CD4-positive, alpha-beta T cell treated with Interferon alpha-2 for 1 hour (primary cell): ENCODE data around the gene KMT2D.

Experiments used
- DNase-seq, 2 donors: peaks; one replicate each; pipeline ENCODE4 v3.0.0-alpha.2; 2020 to 2022

KMT2D gene, protein sequence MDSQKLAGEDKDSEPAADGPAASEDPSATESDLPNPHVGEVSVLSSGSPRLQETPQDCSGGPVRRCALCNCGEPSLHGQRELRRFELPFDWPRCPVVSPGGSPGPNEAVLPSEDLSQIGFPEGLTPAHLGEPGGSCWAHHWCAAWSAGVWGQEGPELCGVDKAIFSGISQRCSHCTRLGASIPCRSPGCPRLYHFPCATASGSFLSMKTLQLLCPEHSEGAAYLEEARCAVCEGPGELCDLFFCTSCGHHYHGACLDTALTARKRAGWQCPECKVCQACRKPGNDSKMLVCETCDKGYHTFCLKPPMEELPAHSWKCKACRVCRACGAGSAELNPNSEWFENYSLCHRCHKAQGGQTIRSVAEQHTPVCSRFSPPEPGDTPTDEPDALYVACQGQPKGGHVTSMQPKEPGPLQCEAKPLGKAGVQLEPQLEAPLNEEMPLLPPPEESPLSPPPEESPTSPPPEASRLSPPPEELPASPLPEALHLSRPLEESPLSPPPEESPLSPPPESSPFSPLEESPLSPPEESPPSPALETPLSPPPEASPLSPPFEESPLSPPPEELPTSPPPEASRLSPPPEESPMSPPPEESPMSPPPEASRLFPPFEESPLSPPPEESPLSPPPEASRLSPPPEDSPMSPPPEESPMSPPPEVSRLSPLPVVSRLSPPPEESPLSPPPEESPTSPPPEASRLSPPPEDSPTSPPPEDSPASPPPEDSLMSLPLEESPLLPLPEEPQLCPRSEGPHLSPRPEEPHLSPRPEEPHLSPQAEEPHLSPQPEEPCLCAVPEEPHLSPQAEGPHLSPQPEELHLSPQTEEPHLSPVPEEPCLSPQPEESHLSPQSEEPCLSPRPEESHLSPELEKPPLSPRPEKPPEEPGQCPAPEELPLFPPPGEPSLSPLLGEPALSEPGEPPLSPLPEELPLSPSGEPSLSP (N-terminal part only)

DNA sequence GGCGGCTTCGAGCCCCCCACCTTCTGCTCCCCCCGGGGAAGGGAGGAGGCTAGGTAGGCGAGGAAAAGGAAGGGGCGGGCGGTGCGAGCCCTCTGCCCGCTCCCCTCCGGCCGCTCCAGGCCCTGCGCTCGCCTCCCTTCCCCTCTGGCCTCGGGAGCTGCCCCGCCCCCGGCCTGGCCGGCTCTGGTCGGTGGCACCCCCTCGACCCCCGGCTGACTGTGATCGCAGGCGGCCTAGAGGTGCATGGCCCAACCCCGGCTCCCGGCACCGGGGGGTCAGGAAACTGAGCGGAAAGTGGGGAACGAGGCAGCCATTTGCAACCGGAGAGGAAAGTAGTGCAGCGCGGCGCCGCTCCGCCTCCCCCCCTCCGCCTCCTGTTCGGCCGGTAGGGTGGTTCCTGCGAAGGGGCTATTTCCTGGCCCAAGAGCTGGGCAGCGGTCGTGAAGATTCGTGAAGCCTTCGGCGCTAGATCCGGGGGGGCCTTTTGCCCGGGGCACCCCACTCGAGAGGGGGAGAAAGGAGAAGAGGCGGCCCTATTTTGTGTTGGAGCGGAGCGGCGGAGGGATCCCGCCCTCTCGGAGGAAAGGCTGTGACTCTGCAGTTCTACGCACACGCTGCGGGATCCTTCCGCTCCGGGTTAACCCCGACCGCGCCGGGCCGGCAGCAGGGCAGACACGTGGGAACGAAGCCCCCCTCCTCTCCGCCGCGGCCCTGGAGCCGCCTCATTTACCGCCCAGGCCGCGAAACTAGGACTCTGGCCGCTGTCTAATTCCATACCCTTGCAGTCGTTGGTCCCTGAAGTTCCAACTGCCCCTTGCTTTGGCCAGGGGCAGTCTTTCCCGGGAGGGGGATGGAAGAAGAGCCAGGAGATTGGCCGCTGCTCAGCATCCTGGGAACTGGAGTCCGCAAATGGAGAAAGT is at the start of gene KMT2D:
KMT2D (minus strand) TSS at position 558 of the 920 bp plus-strand sequence. CDS start 5,470 bp downstream, outside the sequence.
- peak; percentile 88 to 91 for DNase-seq

DNA sequence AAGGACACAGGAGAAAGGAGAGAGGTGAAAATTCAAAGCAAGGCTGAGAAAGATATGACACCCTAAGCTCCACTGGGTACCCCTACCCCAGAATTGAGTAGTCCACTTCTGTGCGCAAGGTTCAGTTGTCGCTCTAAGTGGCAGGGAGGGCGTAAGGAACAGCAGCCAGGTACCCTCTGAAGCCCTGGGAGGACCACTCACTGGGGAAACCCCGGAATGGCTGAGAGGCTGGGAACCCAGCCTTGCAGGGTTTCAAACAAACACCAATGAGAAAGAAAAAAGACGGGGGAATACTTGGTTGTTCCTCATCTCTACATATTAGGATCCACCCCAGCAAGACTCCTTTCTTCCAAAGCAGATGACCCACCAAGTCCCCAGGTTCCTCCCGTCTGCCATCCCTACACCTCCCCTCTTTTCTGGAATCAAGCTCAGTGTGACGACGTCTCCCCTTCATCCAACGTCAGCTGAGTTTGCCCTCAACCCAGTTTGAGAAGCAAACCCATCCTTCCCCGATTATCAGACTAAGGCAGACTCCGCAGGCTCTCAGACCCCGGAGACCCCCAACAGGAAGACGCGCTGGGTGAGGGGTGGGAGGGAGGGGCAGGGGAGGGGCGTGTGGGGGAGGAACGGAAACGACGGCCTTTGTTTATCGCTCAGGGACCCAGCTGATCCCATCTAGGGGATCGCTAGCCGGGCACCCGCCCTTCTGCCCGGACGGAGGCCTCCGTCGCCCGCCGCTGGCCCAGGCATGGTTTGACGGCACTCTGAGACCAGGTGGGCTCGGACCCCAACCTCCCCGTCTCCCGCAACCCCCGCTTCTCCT is 49.3 kb upstream of the KMT2D start:
- peak in 1 of 2 donors; percentile 35 for DNase-seq

DNA sequence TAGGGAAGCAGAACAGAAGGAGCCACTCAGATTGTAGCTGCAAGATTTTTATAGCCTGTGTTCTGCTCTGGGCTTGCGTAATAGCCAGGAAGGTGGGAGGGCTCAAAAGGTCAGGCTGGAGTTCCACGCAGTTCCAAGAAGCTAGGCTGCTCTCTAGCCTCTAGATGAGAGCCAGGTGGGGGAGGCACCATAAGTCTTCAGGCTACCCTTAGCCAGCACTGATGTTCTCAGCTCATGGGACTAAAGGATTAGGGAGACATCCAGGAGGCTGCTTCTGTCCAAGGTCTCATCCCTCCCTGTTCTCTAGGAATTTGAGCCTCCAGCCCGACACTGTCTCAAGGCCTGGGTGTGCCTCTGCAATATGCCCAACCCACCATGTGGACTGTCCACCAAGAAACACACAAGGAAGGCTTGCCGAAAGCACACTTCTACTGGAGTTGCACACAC is 48.4 kb upstream of the KMT2D start:
- peak in 1 of 2 donors; percentile 21 for DNase-seq

DNA sequence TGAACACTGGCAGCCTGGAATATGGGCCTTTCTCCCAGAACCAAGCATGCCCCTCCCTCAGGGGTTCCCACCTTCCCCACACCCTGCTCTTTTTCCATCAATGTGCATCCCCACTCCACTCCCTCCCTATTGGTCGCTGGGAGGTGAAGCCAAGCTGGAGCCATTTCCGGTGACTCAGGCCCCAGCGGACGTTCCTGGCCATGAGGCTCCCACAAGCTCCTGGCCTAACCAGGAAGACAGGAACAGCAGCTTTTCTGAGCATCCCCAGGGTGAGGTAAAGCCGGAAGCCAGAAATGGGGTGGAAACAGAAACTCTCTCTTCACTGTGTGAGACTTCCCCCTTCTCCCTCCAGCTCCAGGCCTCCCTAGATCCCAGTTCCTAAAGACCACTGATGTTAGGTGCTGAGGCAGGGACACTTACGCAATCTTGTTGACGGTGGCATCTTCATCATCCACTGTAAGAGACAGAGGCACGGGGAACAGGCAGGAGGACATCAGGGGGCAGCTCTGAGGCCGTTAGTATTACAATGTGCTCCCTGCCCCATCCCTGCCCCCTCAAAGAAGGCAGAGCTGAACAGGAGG is 45.0 kb upstream of the KMT2D start:
- no peak for DNase-seq

DNA sequence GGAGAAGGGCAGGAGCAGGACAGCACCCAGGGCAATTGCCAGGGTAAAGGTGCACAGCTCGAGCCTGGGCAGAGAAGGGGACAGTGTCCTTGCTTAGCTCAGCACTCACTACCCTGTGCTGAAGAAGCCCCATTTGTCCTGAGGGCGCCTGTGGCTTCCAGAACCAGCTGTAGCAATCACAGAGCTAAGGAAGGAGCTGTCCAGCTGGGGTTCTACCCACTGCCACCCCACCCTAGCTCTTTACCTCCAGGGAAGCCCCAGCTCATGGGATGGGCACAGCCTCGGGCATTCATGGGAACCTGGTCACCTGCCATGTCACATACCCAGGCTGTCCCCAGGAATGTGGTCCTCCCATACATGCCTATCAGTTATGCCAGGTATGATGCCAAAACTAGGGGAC is 44.2 kb upstream of the KMT2D start:
- no peak for DNase-seq

DNA sequence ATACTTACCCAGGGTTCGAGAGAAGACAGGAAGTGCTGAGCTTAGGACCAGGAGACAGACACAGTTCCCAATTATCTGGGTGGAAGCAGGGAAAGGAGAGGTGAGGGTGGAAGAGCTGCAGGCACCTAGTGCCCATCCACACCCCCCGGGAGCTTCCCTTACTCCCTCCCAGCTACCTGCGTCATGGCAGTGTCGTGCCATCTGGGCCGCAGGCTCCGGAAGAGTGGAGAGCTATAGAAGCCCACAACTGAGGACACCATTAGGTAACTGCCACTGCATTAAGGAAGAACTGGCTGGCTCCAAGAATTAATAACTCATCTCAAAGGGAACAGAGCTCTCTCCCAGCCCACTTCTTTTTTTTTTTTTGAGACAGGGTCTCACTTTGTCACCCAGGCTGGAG is 39.8 kb upstream of the KMT2D start:
- no peak for DNase-seq

DNA sequence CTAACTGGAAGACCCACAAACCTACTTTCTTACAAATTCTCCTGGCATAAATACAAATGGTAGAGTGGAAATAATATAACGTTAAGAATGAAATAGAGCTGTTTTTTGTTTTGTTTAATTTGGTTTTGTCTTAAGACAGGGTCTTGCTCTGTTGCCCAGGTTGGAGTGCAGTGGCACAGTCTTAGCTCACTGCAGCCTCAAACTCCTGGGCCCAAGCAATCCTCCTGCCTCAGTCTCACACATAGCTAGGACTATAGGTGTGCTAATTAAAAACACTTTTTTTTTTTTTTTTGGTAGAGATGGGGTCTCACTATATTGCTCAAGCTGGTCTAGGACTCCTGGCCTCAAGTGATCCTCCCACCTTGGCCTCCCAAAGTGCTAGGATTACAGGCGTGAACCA is 38.1 kb upstream of the KMT2D start:
- no peak for DNase-seq

DNA sequence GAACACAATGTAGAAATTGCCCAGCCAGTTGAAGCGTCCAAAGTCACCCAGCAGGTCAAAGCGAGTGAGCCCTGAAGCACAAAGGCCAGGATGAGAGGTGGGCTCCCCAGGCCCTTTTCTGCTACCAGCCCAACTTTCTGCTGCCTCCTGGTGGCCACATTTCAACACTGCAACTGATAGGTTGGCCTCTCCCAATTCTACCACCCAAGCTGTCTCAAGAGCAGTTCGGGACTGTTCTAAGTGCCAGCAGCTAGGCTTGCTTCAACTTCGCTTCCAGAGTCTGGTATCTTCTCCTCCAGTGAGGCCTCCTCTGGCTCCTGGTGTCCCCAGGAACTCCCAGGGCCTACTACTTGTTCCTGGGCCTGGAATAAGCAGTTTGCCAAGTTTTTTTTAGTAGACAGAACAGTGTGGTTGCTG is 37.4 kb upstream of the KMT2D start:
- DNase-seq: peak; percentile 56 to 75

DNA sequence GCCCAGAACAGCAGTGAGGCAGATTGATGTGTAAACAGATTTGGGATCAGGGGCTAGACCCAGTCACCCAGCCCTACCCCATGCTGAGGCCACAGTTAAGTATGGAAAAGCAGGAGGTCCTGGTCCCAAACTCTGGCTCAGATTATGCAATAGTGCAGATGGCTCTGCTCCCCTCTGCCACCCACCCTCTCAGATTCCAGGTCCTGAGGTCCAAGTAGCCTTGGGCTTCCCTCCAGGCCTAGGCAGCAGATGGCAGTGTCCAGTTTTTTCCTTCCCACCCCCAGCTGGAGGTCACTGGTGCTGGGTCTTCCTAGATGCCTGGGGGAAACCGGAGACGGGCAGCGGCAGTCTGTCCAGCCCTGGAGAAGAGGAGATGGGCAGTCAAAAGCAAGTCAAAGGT is 36.8 kb upstream of the KMT2D start:
- DNase-seq: no peak

DNA sequence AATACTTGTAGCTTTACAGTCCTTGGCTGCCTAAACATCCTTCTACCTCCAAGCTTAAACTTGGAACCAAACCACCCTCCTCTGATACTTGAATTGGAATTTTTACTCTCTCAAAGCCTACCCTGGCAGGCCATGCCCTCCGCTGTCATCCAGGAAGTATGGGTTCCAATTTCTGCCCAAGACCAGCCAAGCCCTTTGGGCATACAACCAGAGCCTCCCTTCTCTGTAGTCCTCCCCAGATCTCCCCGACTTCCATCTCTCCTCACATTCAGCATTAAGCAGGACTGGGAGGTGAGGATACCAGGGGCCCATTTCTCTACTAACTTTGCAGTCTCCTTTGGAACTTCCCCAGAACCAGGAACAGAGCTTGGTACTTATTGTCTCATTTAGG is 34.4 kb upstream of the KMT2D start:
- DNase-seq: no peak

DNA sequence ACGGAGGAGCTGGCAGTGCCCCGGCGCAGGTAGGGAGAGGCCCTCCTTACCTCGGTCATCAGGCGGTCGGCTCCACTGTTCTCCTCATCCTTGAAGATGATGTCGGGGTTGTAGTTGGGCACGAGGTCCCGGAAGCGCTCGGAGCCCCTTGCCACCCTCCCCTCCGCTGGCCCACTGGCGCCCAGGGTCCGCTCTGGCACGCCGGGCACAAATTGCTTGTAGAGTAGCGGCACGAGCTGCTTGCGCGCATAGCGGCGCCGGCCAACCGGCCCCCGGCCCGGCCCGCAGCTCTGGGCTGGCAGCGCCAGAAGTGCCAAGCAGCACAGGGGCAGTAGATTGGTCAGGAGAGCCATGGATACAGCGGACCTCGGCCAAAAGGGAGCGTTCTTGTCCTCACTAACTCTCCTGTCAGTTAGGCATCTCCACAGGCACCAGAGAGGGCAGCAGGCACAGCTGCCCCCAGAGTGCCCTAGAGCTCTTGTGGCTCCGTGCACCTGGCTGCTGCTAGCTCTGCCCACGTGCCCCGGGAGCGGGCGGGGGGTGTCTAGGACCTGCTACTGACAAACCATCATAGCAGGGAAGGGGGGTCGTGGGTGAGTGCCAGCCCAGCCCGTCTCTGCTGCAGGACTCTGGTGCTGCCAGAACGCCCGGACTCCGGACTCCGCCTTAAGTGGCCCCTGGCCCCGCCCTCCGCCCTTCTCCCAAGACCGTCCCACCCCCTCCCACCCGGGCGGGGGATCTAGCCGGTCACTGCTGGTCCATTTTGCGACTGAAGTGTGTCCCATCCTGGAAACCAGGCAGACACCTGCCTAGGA is 33.8 kb upstream of the KMT2D start, which contains the start of gene DHH:
DHH (minus strand) TSS at position 642 of the 815 bp plus-strand sequence; CDS start at position 353, 289 bp downstream.
- no peak for DNase-seq

DNA sequence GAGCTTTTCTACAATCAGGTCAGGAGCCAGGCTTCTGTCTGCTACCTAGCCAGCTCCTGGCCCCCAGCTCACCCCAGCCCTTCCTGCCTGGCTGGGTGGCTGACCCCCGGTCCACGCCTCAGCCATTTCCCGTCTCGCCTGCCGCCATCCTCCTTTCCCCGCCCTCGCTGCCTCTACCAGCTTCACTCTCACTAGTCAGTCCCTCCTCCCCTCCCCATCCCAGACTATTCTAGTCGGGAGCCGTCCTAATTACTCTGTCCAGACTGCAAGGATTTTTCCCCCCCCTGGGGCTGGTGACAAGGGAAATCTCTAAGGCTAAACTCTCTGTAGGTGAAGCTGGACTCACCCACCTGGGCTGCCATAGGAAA is 33.2 kb upstream of the KMT2D start:
- DNase-seq: no peak

DNA sequence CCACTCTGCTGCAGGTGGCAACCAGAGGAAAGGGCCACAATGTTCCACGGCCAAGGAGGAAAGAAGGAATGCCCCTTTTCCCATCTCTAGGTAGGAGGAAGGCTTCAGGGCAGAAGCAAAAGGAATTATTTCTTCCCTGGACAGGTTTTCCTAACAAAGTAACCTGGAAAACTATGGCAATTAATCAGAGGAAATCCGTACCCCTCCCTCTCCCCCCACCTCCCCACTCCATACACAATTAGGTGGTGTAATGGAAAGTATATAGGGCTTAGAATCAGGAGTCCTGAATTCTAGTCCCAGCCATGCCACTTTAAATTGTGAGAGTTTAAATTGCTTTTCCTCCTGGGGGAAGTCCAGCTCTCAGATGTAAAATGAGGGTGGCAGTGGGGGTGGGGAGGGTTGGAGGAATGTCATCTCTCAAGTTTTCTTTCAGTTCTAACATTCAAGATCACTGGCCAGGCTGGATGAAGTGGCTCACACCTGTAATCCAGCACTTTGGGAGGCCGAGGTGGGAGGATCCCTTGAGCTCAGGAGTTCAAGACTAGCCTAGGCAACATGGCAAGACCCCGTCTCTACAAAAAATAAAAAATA is 32.3 kb upstream of the KMT2D start:
- DNase-seq: no peak

DNA sequence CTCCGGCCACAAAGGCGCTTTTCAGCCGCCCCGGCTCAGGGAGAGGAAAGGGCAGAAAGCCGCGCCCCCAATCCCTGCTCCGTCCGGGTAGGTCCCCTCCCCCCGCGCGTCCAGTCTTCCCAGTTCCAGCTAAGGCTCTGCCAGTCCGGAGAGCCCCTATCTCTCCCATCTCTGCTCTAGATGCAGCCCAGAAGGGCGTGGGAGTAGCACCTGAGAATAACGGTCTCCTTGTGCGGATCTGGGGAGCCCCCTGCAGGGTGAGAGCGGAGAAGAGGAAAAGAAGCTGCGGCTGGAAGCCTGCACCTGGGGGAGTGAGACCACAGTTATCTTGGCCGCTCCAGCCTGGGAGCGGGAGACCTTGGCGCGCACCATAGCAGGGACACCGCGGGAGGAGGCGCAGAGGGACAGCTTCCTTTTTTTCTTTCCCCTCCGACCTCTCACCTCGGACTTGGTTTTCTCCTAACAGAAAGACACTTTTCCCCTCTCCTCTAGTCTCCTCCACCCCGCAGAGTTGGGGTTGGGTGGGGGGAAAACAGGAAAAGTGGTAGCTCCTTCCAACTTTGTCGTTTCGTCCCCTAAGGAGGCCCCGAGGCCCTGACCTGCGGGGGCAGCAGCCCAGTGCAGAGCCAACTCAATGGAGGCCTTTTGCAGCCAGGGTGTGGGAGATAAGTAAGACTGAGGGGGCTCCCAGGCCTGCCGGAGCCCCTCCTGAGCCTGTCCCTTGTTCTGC is 31.7 kb upstream of the KMT2D start:
- peak; percentile 54 to 64 for DNase-seq

DNA sequence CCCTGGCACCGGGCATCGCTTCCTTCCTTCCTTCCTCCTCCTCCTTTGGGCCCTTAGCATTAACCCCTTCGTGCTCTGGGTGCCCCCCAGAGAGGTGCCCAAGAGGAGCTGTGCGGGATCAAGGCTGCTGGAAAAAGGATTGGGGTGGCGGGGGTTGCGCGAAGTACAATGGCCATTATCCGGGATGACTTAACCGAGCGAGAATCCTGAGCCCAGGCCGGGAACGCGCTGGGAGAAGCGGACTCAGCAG is 31.2 kb upstream of the KMT2D start:
- no peak for DNase-seq

DNA sequence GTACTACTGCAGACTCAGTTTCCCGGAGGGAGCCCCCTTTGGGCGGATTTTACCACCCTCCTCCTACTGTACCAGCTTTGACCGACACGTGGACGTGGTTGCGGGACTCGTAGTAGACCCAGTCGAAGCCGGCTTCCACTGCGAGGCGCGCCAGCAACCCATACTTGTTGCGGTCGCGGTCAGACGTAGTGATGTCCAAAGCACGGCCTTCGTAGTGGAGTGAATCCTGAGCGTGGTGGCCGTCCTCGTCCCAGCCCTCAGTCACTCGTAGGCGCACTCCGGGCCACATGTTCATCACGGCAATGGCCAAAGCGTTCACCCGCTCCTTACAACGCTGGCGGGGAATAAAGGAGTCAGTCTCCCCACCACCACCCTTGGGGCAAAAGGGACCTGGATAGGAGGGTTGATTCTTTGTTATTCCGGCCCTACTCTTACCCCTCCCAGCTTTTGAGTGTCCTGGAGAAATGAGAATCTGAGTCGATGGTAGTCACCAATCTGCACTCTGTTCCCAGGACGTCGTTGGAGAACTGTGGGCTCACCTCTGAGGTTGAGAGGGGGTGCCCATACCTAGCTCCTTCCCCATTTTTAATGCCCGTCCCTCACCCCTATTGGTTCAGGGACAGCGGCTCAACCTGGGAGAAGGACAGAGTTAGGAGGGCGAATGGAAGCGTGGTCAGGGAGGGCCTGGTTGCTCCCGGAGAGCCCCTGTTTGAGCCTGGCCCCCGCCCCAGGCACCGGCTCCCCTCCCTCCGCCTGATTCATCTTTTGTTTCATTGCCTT is 30.7 kb upstream of the KMT2D start:
- DNase-seq: no peak

DNA sequence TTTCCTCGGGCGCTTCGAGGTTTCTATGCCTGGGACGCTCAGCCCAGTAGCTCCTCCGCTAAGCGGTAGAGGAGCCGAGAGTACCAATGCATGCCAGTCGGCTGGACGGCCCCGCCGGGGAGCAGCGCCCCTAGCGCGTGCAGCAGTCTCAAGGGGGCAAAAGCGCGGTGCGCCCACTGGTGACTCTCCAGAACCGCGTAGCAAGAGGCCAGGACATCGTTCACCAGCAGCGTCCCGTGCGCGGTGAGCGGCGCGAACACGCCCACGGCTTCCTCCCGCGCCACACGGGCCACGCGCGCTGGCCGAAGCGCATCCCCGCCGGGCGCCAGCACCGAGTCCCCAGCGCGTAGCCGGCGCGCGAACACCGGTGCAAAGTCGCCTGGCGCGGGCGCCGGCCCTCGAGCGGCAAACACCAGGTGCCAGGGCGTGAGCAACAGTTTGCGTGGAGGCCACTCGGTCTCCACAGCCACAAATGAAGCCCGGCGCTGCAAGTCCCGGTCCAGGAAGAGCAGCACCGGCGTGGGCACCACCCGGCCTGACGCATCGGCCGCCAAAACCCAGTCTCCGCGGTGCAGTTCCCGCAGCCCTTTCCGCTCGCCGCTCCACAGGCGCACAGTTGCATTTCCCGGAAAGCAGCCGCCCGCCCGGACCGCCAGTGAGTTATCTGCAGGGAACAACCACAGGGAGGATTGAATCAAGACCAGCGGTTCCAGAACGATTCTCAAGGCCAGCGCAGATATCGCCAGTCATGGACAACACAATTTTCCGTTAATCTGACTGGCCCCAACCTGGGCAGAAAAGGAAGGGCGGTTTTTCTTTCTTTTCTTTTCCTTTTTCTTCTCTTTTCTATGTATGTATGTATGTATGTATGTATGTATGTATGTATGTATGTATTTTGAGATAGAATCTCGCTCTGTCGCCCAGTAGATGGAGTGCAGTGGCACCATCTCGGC is 29.5 kb upstream of the KMT2D start:
- peak; percentile 62 to 64 for DNase-seq
